ENCODE results near the gene RGS12. TPM values are rescaled to one million over a fixed set of nuclear protein-coding genes. Genes with fewer than 3 reads are reported as not detected.

Gene RGS12
- total RNA-seq (2014; rRNA removed; shearing (Covaris generic)) = 10.0 and 10.6 TPM in 2 replicates

DNA sequence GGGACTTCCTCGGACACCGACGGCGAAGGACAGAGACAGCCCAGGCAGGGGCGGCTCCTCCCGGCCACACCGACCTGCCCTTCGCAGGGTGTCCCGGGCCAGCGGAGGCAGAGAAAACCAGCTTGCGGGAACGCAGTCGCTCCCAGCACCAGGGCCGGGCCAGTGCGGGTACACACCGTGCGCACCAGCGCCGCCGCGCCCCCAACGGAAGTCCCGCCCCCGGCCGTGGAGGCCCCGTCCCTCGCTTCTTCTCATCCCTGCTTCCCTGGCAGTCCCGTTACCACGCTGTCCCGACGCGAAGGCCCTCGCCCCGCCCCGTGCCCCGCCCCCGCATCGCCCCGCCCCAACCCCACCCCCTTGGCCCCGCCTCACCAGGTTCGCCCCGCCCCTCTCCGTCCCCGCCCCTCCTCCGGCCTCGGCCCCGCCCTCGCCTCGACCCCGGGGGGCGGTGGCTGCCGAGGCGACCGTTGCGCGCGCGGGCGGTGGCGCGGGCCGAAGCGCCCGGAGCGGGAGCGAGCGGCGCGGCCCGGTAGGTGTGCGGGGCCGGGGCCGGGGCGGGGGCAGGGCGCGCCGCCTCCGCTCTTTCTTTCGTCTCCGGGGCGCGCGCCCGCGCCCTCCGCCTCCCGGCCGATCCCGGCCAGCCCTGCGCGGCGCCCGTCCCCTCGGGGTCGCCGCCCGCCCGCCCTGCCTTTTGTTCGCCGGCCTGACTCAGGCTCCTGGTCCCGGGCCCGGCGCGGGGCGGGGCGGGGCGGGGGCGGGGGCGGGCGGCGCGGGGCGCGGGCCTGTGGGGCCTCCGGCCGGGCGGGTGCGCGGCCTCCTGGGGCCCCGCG is at the start of gene RGS12:
RGS12 (plus strand) TSS at position 451 of the 830 bp plus-strand sequence. CDS start 23,150 bp downstream, outside the sequence.

GRCh38 chr4:3248811-3249661 is 43.8 kb upstream of the RGS12 start, which contains the start of gene MSANTD1:
Gene MSANTD1, plus strand, starts transcription at chr4:3249159. Its CDS starts 64 bp downstream, at chr4:3249223.

Other genes starting within 250 kb of the RGS12 start
- not detected in 2 replicates for gene HTT-AS, start 218.5 kb upstream of the RGS12 start, total RNA-seq (2014; rRNA removed; shearing (Covaris generic))
- 24.9 TPM in 2 replicates for gene HTT, start 218.3 kb upstream of the RGS12 start, total RNA-seq (2014; rRNA removed; shearing (Covaris generic))
- 0.45 and 0.80 TPM in 2 replicates for gene MSANTD1, start 43.9 kb upstream of the RGS12 start, total RNA-seq (2014; rRNA removed; shearing (Covaris generic))
- gene HGFAC, start 148.9 kb downstream of the RGS12 start, total RNA-seq (2014; rRNA removed; shearing (Covaris generic)) = 0.16 TPM in 1 of 2 replicates, not detected in the other
- 0.38 and 1.2 TPM in 2 replicates for gene DOK7, start 170.3 kb downstream of the RGS12 start, total RNA-seq (2014; rRNA removed; shearing (Covaris generic))
- 159 and 191 TPM in 2 replicates for gene LRPAP1, start 239.4 kb downstream of the RGS12 start, total RNA-seq (2014; rRNA removed; shearing (Covaris generic))

All from A375 (cell line).